Body of pancreas (tissue), 4 donors: ENCODE data around the gene PANK3. TPM values are rescaled to one million over a fixed set of nuclear protein-coding genes. Genes with fewer than 3 reads are reported as not detected.

ENCODE experiments used
- ATAC-seq: fragments of 150-250 bp; one replicate; pipeline ENCODE4 v1.9.1; 2016
- DNase-seq, 4 donors: peaks; one replicate each; pipeline ENCODE4 v3.0.0-alpha.2; 2019
- H3K27ac ChIP-seq, 4 donors: fragments of 200-600 bp; sonication (generic); 1 replicate in 3 of 4; 2 replicates in 1 of 4; pipeline versions ENCODE4 v1.5.1 to v1.6.1; 2016 to 2019; ENCODE audit warnings: mild to moderate bottlenecking in 1 of 4, mixed read lengths in 1 of 4, moderate library complexity in 1 of 4
- H3K27me3 ChIP-seq, 2 donors: fragments of 200-600 bp; sonication (generic); one replicate each; pipeline ENCODE4 v1.6.0; 2016; ENCODE audit warnings: mild to moderate bottlenecking in 1 of 2
- H3K36me3 ChIP-seq, 2 donors: fragments of 200-600 bp; sonication (generic); replicated peaks in 1 of 2; 2 replicates each; pipeline ENCODE4 v1.5.1; 2016; ENCODE audit warnings: low read depth in 2 of 2; ENCODE audit not compliant: insufficient read depth in 1 of 2
- H3K4me1 ChIP-seq: fragments of 200-600 bp; sonication (generic); one replicate; pipeline ENCODE4 v1.6.0; 2016
- H3K4me3 ChIP-seq, 2 donors: fragments of 200-600 bp; sonication (generic); 1 replicate in 1 of 2; 2 replicates in 1 of 2; pipeline ENCODE4 v1.5.1; 2016 to 2019
- H3K9me3 ChIP-seq, 3 donors: fragments of 200-600 bp; sonication (generic); 1 replicate in 2 of 3; 2 replicates in 1 of 3; pipeline ENCODE4 v1.5.1; 2016
- POLR2A ChIP-seq, 3 donors: fragments of 450-650 bp; IDR thresholded peaks; one replicate each; pipeline ENCODE4 v1.6.1; 2016; ENCODE audit warnings: antibody characterized with exemption in 3 of 3, mild to moderate bottlenecking in 2 of 3
- WGBS, 2 donors: methylation state at CpG; one replicate each; pipeline ENCODE4 v1.1.5; 2017; 5-methylcytosine and 5-hydroxymethylcytosine counted together
- intact Hi-C: fragments of 100-400 bp; cut with DNase I; formaldehyde crosslinking; loops from one replicate; pipeline ENCODE4 v1.15.1; 2023
- total RNA-seq, 2 donors: library from RNA; depleted of rRNA; stranded (reverse); fragments of >200 nt; gene quantifications; one replicate each; pipeline ENCODE4 v1.1.0, GENCODE V29; 2016
- TF ChIP-seq, protein P1 (sequence below), 7 experiments: fragments of 450-650 bp in 4 of 7; fragments of 200-600 bp in 3 of 7; sonication (generic) in 3 of 7; IDR thresholded peaks; one replicate each; pipeline ENCODE4 v1.5.1; 2016 to 2019; ENCODE audit warnings: antibody characterized with exemption in 7 of 7

The PANK3 gene
- total RNA-seq, 2 donors from 2014 or later: 14.5 to 18.7 TPM

DNA sequence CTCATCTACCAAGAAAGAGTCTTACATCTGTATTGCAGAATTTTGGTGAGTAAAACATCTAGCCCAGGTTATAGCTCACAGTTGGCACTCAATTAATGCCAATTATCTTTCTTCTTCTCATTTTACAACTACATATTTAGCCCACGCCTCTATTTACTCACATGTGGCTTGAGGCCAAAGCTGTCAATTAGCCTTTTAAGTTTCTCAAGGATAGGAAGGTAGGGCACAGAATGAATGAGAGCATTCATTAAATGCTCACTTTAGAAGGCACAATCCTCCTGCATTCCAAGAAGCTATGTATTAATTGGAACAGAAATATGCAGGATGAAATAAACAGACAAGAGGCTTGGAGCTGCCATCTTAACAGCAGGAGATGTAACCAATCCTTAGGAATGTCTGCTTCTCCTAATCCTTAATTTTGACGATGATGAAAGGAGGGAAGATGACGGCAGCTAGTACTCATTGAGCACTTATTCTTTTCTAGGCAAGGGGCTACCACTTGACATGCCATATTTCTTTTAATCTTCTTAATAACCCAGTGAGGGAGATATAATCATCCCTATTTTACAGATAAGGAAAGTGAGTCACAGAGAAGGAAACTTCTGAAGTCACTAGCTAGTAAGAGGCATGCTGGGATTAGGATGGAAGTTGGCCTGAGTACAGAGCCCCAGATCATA lies 30.8 kb upstream of the PANK3 start:
- WGBS, 2 donors: 66% methylated on average over 3 of the region's 3 CpGs
- intact Hi-C loops: no loop called here

GRCh38 chr5:168608821-168609220 lies 29.7 kb upstream of the PANK3 start:
- ATAC-seq (no peak), DNase-seq (no peak)
- Histone ChIP-seq H3K4me3 (no peak overlapping the region), H3K27me3 (no peaks in the 10 kb centered on the region), H3K27ac (no peak overlapping the region), H3K4me1 (peaks cover 10% of the 10 kb centered on the region), H3K36me3 (no peaks in the 10 kb centered on the region), H3K9me3 (no peaks in the 10 kb centered on the region)
- TF ChIP-seq, protein P1, sequence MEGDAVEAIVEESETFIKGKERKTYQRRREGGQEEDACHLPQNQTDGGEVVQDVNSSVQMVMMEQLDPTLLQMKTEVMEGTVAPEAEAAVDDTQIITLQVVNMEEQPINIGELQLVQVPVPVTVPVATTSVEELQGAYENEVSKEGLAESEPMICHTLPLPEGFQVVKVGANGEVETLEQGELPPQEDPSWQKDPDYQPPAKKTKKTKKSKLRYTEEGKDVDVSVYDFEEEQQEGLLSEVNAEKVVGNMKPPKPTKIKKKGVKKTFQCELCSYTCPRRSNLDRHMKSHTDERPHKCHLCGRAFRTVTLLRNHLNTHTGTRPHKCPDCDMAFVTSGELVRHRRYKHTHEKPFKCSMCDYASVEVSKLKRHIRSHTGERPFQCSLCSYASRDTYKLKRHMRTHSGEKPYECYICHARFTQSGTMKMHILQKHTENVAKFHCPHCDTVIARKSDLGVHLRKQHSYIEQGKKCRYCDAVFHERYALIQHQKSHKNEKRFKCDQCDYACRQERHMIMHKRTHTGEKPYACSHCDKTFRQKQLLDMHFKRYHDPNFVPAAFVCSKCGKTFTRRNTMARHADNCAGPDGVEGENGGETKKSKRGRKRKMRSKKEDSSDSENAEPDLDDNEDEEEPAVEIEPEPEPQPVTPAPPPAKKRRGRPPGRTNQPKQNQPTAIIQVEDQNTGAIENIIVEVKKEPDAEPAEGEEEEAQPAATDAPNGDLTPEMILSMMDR (IDR thresholded peaks at IDR 0.05): no peak
- no peak for TF ChIP-seq POLR2A (IDR thresholded peaks at IDR 0.05)
- 85 to 95% methylated on average over 2 of the region's 2 CpGs for WGBS, 2 donors
- intact Hi-C loops: no loop called here

More for the DNA sequence above, 30.8 kb upstream of the PANK3 start:
- no peaks in the 10 kb centered on the region for H3K9me3 ChIP-seq
- H3K27ac ChIP-seq: no peak overlapping the region
- H3K4me3 ChIP-seq: no peak overlapping the region
- H3K36me3 ChIP-seq: no peaks in the 10 kb centered on the region
- TF ChIP-seq, protein P1 (IDR thresholded peaks at IDR 0.05): no peak
- no peak for TF ChIP-seq POLR2A (IDR thresholded peaks at IDR 0.05)
- H3K27me3 ChIP-seq: no peaks in the 10 kb centered on the region
- DNase-seq (no peak), ATAC-seq (no peak)
- H3K4me1 ChIP-seq: peaks cover 10% of the 10 kb centered on the region

DNA sequence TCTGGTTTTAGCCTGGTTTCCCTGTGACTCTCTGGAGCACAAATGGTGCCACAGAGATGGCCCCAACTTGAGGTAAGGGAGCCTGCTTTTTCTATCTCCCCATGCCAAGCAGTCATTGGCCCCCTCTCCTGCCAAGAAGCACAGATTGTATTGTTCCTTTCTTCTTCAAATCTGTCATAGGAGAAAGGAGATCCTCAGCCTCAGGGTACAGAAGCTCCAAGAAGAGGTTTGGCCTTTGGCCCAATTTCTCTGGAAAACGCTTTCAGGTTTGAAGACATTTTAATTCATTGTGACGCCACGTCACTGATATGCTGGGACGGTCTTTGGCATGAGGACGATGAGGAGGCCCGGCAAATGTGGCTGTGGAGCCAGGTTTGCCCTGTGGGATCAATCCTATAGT lies 29.2 kb upstream of the PANK3 start:
- DNase-seq (no peak), ATAC-seq (no peak)
- 80 to 93% methylated on average over 6 of the region's 6 CpGs for WGBS, 2 donors
- no peaks in the 10 kb centered on the region for H3K27me3 ChIP-seq
- intact Hi-C loops: no loop called here
- no peaks in the 10 kb centered on the region for H3K9me3 ChIP-seq
- H3K36me3 ChIP-seq: no peaks in the 10 kb centered on the region
- H3K4me1 ChIP-seq: peaks cover 7% of the 10 kb centered on the region
- H3K27ac ChIP-seq: no peak overlapping the region
- H3K4me3 ChIP-seq: no peak overlapping the region
- TF ChIP-seq, protein P1 (IDR thresholded peaks at IDR 0.05): no peak
- TF ChIP-seq POLR2A (IDR thresholded peaks at IDR 0.05): no peak

DNA sequence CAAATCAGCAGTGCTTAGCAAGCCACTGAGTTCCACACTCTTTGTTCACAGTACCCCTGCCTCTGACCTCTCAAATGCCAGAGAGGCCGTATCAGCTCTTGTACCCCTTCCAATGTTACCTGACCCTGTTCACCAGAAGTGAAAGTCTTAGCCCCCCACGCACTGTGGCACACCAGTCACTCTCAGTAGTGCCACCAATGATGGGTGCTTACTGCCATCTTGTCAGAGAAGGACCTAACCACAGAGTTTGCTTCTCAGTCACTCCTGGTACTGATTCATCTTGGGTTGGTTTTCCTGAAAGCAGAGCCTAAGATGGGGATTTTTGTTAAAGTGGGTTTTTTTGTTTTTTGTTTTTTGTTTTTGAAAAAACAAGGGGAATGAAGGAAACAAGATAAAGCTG lies 28.8 kb upstream of the PANK3 start:
- intact Hi-C loops: no loop called here
- Histone ChIP-seq H3K4me3 (no peak overlapping the region), H3K9me3 (no peaks in the 10 kb centered on the region), H3K27me3 (no peaks in the 10 kb centered on the region), H3K36me3 (no peaks in the 10 kb centered on the region), H3K27ac (no peak overlapping the region), H3K4me1 (peaks cover 2% of the 10 kb centered on the region)
- TF ChIP-seq, protein P1 (IDR thresholded peaks at IDR 0.05): no peak
- TF ChIP-seq POLR2A (IDR thresholded peaks at IDR 0.05): no peak
- ATAC-seq (no peak), DNase-seq (no peak)
- 77 to 94% methylated on average over 2 of the region's 2 CpGs for WGBS, 2 donors

GRCh38 chr5:168606562-168606961 lies 27.4 kb upstream of the PANK3 start:
- TF ChIP-seq, protein P1 (IDR thresholded peaks at IDR 0.05): no peak
- TF ChIP-seq POLR2A (IDR thresholded peaks at IDR 0.05): no peak

More at GRCh38 chr5:168606562-168606961, 27.4 kb upstream of the PANK3 start:
- no peaks in the 10 kb centered on the region for H3K9me3 ChIP-seq
- H3K36me3 ChIP-seq: no peaks in the 10 kb centered on the region
- H3K4me3 ChIP-seq: no peak overlapping the region
- H3K27ac ChIP-seq: no peak overlapping the region
- intact Hi-C loops: no loop called here
- WGBS, 2 donors: 79 to 81% methylated on average over 2 of the region's 2 CpGs
- no peaks in the 10 kb centered on the region for H3K4me1 ChIP-seq
- H3K27me3 ChIP-seq: no peaks in the 10 kb centered on the region
- ATAC-seq (no peak), DNase-seq (no peak)
